B cell (primary cell): ENCODE results near the gene GIMAP5.

Experiments used
- CTCF ChIP-seq: fragments of 200-600 bp; IDR thresholded peaks from one replicate; pipeline ENCODE4 v1.8.0; 2022; ENCODE audit warnings: antibody characterized with exemption, mild to moderate bottlenecking
- EZH2 ChIP-seq: IDR thresholded peaks from 2 replicates; pipeline ENCODE4 v1.6.1; 2012; ENCODE audit warnings: borderline replicate concordance, low read depth, mild to moderate bottlenecking, moderate library complexity, low read length; ENCODE audit not compliant: insufficient read depth, poor library complexity, severe bottlenecking

- TF ChIP-seq CTCF (no peak), EZH2 (no peak)
Measured at GRCh38 chr7:150695654-150696053, 41.6 kb upstream of the GIMAP5 start.
